Measurements from ENCODE around the gene S100A9.
"Not testable (repeated sequence)": the region's sequence is repeated elsewhere in the genome, so short reads cannot be mapped to it uniquely, and the experiment has no call there.

S100A9 gene

GRCh38 chr1:153345187-153346076, 12.2 kb upstream of the S100A9 start:
- no peak for DNase-seq (ENCODE audit: low read depth)

GRCh38 chr1:153346077-153346723, 11.5 kb upstream of the S100A9 start:
- no peak for DNase-seq (ENCODE audit: low read depth)

GRCh38 chr1:153347049-153347448, 10.6 kb upstream of the S100A9 start:
- not testable (repeated sequence) for DNase-seq (ENCODE audit: low read depth)

GRCh38 chr1:153347856-153348255, 9.8 kb upstream of the S100A9 start:
- no peak for DNase-seq (ENCODE audit: low read depth)

- DNase-seq (ENCODE audit: low read depth), result no peak
Observed at GRCh38 chr1:153348511-153349362, 8.9 kb upstream of the S100A9 start, which contains the start of gene PGLYRP4. Gene PGLYRP4, minus strand, starts transcription at chr1:153348841. Its CDS starts 909 bp downstream, at chr1:153347932.

- no peak for DNase-seq (ENCODE audit: low read depth)
Observed at GRCh38 chr1:153349363-153350320, 8.0 kb upstream of the S100A9 start.

- no peak for DNase-seq (ENCODE audit: low read depth)
Observed at GRCh38 chr1:153350321-153350957, 7.2 kb upstream of the S100A9 start.

GRCh38 chr1:153352523-153352922, 5.1 kb upstream of the S100A9 start:
- DNase-seq (ENCODE audit: low read depth), result peak; percentile 52

GRCh38 chr1:153353226-153353947, 4.3 kb upstream of the S100A9 start:
- DNase-seq (ENCODE audit: low read depth), result no peak

GRCh38 chr1:153354515-153355193, 3.0 kb upstream of the S100A9 start:
- no peak for DNase-seq (ENCODE audit: low read depth)

GRCh38 chr1:153355445-153356071, 2.1 kb upstream of the S100A9 start:
- DNase-seq (ENCODE audit: low read depth), result peak; percentile 27

- no peak for DNase-seq (ENCODE audit: low read depth)
Observed at GRCh38 chr1:153356392-153357075, 1.1 kb upstream of the S100A9 start.

GRCh38 chr1:153357076-153357852, 390 bp upstream of the S100A9 start:
- no peak for DNase-seq (ENCODE audit: low read depth)

- no peak for DNase-seq (ENCODE audit: low read depth)
Observed at GRCh38 chr1:153358691-153358975, 979 bp downstream of the S100A9 start.

GRCh38 chr1:153359241-153359640, 1.6 kb downstream of the S100A9 start:
- DNase-seq (ENCODE audit: low read depth), result no peak

- DNase-seq (ENCODE audit: low read depth), result no peak
Observed at GRCh38 chr1:153360190-153360589, 2.5 kb downstream of the S100A9 start.

GRCh38 chr1:153360592-153361479, 3.2 kb downstream of the S100A9 start:
- DNase-seq (ENCODE audit: low read depth), result no peak

All from activated T-cell treated with anti-CD3 and anti-CD28 coated beads for 24 hours (primary cell).